ENCODE measurements around the gene TSNAXIP1.

The TSNAXIP1 gene

GRCh38 chr16:67844497-67844896 lies 37.8 kb downstream of the TSNAXIP1 start:
- FAIRE-seq (no peak), DNase-seq (ENCODE audit: insufficient read length, low spot score) (no peak)
- TF ChIP-seq, protein P1, sequence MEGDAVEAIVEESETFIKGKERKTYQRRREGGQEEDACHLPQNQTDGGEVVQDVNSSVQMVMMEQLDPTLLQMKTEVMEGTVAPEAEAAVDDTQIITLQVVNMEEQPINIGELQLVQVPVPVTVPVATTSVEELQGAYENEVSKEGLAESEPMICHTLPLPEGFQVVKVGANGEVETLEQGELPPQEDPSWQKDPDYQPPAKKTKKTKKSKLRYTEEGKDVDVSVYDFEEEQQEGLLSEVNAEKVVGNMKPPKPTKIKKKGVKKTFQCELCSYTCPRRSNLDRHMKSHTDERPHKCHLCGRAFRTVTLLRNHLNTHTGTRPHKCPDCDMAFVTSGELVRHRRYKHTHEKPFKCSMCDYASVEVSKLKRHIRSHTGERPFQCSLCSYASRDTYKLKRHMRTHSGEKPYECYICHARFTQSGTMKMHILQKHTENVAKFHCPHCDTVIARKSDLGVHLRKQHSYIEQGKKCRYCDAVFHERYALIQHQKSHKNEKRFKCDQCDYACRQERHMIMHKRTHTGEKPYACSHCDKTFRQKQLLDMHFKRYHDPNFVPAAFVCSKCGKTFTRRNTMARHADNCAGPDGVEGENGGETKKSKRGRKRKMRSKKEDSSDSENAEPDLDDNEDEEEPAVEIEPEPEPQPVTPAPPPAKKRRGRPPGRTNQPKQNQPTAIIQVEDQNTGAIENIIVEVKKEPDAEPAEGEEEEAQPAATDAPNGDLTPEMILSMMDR (IDR thresholded peaks at IDR 0.05; ENCODE audit: insufficient read depth, missing control alignments), result no peak

DNA sequence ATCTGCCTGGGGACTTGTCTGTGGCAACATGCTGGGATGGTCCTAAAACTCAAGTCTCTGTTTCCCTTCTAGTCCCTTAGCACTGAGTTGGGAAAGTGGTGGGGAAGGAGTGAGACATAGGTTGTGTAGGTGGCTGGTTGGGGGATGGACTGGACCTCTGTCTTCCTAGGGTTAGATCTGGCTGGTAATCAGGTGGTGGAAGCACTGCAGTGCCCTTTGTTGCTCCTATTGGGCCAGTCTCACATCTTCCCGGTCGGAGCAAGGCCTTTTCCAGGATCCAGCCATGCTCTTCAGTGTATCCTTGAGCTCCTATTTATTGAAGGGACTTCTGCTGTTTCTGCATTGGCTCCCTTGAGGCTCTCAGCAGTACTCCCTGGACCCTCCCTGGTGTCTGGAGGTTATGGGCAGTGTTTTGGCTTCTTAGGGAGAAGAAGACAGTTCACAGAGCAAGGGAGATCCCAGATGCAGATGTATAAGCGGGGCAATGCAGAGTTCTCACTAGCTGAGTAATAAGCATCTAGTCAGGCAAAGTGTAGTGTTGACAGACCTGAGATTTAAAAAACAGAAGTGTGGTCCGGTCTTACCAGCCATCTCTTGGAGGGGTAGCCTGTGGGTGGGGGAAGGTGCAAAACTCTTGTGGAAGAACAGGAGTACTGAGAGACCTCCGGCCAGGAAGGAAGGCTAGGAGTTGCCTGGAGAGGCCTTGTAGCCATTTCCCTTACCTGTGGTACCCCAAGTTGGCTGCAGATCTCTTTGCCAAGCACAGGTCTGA lies 38.8 kb downstream of the TSNAXIP1 start:
- no peak for DNase-seq (ENCODE audit: insufficient read length, low spot score)
- TF ChIP-seq, protein P1 (IDR thresholded peaks at IDR 0.05; ENCODE audit: insufficient read depth, missing control alignments), result no peak
- FAIRE-seq, result no peak

GRCh38 chr16:67846063-67846319 lies 39.3 kb downstream of the TSNAXIP1 start:
- FAIRE-seq, result no peak

DNA sequence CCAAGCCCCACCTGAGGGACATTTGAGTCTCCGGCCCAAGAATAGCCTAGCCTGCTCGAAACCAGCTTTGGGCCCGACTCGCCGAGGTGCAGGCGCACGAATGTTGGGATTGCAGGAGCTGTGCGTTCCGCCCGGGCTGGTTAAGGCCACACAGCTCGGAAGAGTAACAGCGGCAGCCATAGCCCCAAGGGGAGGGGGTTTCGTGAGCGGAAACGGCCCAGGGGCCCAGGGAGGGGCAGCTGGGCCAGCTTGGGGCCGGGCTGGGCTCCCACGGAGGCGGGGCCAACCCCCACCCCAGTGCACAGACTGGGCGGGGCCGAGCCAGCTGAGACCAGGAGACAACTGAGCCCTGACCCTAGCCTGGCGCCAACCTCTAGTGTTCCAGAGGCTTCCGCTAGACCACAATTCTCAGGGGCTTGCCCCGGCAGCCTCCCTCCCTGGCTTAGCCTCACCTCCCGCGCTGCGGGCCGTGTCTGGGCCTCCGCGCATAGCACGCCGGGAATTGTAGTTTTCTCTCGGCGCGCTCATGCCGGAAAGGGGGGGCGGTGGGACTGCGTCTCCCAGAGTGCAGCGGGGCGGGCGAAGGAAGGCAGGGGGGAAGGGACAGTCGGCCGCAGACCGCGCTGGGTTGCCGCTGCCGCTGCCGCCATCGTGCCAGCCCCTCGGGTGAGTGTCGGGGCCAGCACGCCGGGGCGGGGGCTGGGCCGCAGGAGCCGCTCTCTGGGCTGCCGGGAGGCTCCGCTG lies 39.8 kb downstream of the TSNAXIP1 start, which contains the start of gene NUTF2:
Gene NUTF2, plus strand, starts transcription at position 614 of the 744 bp plus-strand sequence. CDS start 18,198 bp downstream, outside the sequence.
- FAIRE-seq (no peak), DNase-seq (ENCODE audit: insufficient read length, low spot score) (peak; percentile 79)
- TF ChIP-seq, protein P1 (IDR thresholded peaks at IDR 0.05; ENCODE audit: insufficient read depth, missing control alignments), result no peak

More at GRCh38 chr16:67846063-67846319, 39.3 kb downstream of the TSNAXIP1 start:
- TF ChIP-seq, protein P1 (IDR thresholded peaks at IDR 0.05; ENCODE audit: insufficient read depth, missing control alignments), result no peak
- DNase-seq (ENCODE audit: insufficient read length, low spot score), result no peak

GRCh38 chr16:67847064-67847861 lies 40.6 kb downstream of the TSNAXIP1 start, which contains the start of gene CENPT:
CENPT (minus strand) TSS chr16:67847693; CDS start chr16:67833859, 13,834 bp downstream.
- FAIRE-seq (no peak), DNase-seq (ENCODE audit: insufficient read length, low spot score) (no peak)

DNA sequence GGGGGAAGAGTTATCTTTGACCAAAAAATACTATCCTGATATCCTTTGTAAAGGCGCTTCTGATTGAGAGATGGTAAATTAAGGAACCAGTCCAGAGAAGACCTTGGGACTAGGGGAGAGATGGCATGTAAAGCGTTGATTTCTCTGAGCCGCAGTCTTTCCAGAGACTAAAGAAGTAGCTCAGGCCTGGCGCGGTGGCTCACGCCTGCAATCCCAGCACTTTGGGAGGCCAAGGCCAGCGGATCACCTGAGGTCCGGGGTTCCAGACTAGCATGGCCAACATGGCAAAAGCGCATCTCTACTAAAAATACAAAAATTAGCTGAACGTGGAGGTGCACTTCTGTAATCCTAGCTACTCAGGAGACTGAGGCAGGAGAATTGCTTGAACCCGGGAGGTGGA lies 41.4 kb downstream of the TSNAXIP1 start:
- DNase-seq (ENCODE audit: insufficient read length, low spot score) (no peak), FAIRE-seq (no peak)
- TF ChIP-seq, protein P1 (IDR thresholded peaks at IDR 0.05; ENCODE audit: insufficient read depth, missing control alignments), result no peak

More at GRCh38 chr16:67847064-67847861, 40.6 kb downstream of the TSNAXIP1 start, which contains the start of gene CENPT:
- TF ChIP-seq, protein P1 (IDR thresholded peaks at IDR 0.05; ENCODE audit: insufficient read depth, missing control alignments), result no peak

Data from D721Med (cell line).